ENCODE data around the gene OSER1. TPM values are rescaled to one million over a fixed set of nuclear protein-coding genes. Genes with fewer than 3 reads are reported as not detected.

The OSER1 gene
- total and polyA plus RNA-seq, 2 donors (not counting 1 experiment from before 2014, with no cell fraction given) = 50.9 to 73.2 TPM

DNA sequence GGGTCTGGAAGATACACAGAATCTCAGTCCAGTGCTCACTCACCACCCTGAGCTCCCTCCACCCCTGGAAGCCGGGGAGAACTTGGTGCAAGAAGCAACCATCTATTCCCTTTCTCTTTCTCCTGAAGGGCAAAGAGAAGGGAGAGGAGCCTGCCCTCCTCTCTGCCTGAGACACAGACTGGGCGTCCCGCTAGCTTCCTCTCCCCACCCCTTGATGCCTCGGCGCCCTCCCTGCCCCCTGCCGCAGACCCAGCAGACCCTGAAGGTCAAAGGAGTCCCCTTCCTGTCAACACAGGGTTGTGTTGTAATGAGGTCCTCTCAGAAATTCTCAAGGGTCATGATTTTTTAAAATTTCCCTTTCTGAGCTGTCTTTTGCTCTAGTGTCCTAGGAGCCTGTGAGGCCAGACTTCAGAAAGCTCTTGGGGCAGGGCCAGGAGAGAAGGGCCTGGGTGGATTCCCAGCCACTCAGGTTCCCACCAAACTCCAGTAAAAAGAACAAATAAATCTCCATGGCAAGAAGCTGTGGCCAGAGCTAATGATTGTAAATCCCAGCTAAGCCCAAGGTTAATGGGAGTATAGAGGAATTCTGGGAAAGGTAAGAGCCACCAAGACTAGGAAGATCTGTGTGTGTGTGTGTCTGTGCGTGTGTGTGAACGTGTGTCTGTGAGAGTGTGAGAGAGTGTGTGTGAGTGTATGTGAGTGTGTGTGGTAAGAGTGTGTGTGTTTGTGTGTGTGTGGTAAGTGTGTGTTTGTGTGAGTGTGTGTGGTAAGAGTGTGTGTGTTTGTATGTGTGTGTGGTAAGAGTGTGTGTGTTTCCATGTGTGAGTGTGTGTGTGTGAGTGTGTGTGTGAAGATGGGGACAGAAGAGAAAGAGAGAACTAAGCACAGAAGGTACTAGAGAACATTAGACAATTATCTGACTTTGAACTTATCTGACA is 22.5 kb downstream of the OSER1 start:
- H3K4me3 ChIP-seq (replicated peaks in 1 of 4; ENCODE audit: control extremely low read depth in 1 of 4, insufficient read depth in 1 of 4, low read depth in 3 of 4, low read length in 4 of 4) = peak overlapping the region in 2 of 4 experiments; percentile 13 to 60
- peak overlapping the region; percentile 37 for H3K9ac ChIP-seq (ENCODE audit: insufficient read depth, low read length)
- H3K36me3 ChIP-seq (ENCODE audit: control insufficient read depth, insufficient read depth, low read length) = no peaks in the 10 kb centered on the region
- H3K9me3 ChIP-seq (ENCODE audit: control insufficient read depth, insufficient read depth, low read depth, low read length) = no peaks in the 10 kb centered on the region
- peak overlapping the region; percentile 40 for H2AFZ ChIP-seq (ENCODE audit: low read length)
- peak in 1 of 2 donors; percentile 53 for DNase-seq (ENCODE audit: low read depth in 2 of 2)
- H3K27ac ChIP-seq (ENCODE audit: insufficient read depth, low read length) = peak overlapping the region; percentile 52
- H4K20me1 ChIP-seq (ENCODE audit: control insufficient read depth, extremely low read depth, insufficient read depth, low read length) = no peaks in the 10 kb centered on the region
- H3K4me2 ChIP-seq (ENCODE audit: extremely low read depth, insufficient read depth, low read length) = peak overlapping the region; percentile 91
- no peak for TF ChIP-seq EZH2 (IDR thresholded peaks at IDR 0.05; ENCODE audit: low read length, missing control alignments)
- TF ChIP-seq, protein P1, sequence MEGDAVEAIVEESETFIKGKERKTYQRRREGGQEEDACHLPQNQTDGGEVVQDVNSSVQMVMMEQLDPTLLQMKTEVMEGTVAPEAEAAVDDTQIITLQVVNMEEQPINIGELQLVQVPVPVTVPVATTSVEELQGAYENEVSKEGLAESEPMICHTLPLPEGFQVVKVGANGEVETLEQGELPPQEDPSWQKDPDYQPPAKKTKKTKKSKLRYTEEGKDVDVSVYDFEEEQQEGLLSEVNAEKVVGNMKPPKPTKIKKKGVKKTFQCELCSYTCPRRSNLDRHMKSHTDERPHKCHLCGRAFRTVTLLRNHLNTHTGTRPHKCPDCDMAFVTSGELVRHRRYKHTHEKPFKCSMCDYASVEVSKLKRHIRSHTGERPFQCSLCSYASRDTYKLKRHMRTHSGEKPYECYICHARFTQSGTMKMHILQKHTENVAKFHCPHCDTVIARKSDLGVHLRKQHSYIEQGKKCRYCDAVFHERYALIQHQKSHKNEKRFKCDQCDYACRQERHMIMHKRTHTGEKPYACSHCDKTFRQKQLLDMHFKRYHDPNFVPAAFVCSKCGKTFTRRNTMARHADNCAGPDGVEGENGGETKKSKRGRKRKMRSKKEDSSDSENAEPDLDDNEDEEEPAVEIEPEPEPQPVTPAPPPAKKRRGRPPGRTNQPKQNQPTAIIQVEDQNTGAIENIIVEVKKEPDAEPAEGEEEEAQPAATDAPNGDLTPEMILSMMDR (conservative IDR thresholded peaks at IDR 0.05 in 1 of 2, IDR thresholded peaks at IDR 0.05 in 1 of 2; ENCODE audit: low read depth in 1 of 2, low read length in 2 of 2) = no peak
- no peaks in the 10 kb centered on the region for H3K79me2 ChIP-seq (ENCODE audit: control insufficient read depth, insufficient read depth, low read length)
- H3K27me3 ChIP-seq (ENCODE audit: control insufficient read depth, insufficient read depth, low read length) = no peaks in the 10 kb centered on the region
- peaks cover 14% of the 10 kb centered on the region for H3K4me1 ChIP-seq (ENCODE audit: control insufficient read depth, extremely low read depth, insufficient read depth, low read length)

DNA sequence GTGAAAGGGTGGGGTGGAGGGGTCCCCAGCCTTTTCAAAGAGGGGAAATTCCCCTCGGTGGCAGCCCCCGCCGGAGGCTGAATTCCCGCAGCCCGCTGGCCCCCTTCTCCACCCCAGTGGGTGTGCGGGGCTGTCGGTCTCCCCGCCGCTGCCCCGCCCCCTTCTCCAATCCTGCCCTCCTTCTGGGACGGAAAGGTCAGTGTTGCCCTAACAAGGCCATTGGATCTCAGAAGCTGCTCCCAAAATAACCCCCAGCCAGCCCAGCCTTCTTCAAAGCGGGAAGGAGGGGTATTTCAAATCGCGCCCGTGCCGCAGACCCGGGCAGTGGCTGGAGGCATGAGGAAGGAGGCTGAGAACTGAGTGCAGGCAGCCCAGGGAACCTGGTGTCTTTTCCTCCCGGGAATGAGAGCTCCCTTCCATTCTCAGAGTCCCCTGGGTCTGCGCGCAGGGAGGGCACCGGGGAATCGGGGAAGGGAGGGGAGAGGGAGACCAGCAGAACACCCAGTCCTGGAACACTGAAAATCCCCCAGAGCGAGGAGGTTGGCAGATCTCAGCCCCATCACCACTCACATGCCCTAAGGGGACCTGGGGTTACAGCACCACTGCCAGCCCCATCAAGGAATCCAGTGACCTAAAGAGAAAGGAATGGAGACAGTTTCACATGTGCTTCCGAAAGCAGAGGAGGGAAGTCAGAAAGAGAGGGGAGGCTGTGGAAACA is 23.4 kb downstream of the OSER1 start, which contains the start of gene JPH2:
Gene JPH2, minus strand, starts transcription at position 135 of the 718 bp plus-strand sequence. CDS start 483 bp downstream, outside the sequence.
- peak; percentile 37 to 79 for DNase-seq (ENCODE audit: low read depth in 2 of 2)
- no peaks in the 10 kb centered on the region for H3K9me3 ChIP-seq (ENCODE audit: control insufficient read depth, insufficient read depth, low read depth, low read length)
- H3K9ac ChIP-seq (ENCODE audit: insufficient read depth, low read length) = peak within 1 kb of the TSS; percentile 37
- H3K4me3 ChIP-seq (replicated peaks in 1 of 4; ENCODE audit: control extremely low read depth in 1 of 4, insufficient read depth in 1 of 4, low read depth in 3 of 4, low read length in 4 of 4) = peak within 1 kb of the TSS; percentile 39 to 60 (median 41)
- peak within 1 kb of the TSS; percentile 63 for H2AFZ ChIP-seq (ENCODE audit: low read length)
- H3K27ac ChIP-seq (ENCODE audit: insufficient read depth, low read length) = peak within 1 kb of the TSS; percentile 52
- peaks cover 14% of the 10 kb centered on the region for H3K4me1 ChIP-seq (ENCODE audit: control insufficient read depth, extremely low read depth, insufficient read depth, low read length)
- no peaks in the 10 kb centered on the region for H3K27me3 ChIP-seq (ENCODE audit: control insufficient read depth, insufficient read depth, low read length)
- no peak for TF ChIP-seq EZH2 (IDR thresholded peaks at IDR 0.05; ENCODE audit: low read length, missing control alignments)
- TF ChIP-seq, protein P1 (conservative IDR thresholded peaks at IDR 0.05 in 1 of 2, IDR thresholded peaks at IDR 0.05 in 1 of 2; ENCODE audit: low read depth in 1 of 2, low read length in 2 of 2) = no peak
- peak within 1 kb of the TSS; percentile 91 for H3K4me2 ChIP-seq (ENCODE audit: extremely low read depth, insufficient read depth, low read length)
- no peaks in the 10 kb centered on the region for H3K36me3 ChIP-seq (ENCODE audit: control insufficient read depth, insufficient read depth, low read length)
- H4K20me1 ChIP-seq (ENCODE audit: control insufficient read depth, extremely low read depth, insufficient read depth, low read length) = no peaks in the 10 kb centered on the region
- no peaks in the 10 kb centered on the region for H3K79me2 ChIP-seq (ENCODE audit: control insufficient read depth, insufficient read depth, low read length)

DNA sequence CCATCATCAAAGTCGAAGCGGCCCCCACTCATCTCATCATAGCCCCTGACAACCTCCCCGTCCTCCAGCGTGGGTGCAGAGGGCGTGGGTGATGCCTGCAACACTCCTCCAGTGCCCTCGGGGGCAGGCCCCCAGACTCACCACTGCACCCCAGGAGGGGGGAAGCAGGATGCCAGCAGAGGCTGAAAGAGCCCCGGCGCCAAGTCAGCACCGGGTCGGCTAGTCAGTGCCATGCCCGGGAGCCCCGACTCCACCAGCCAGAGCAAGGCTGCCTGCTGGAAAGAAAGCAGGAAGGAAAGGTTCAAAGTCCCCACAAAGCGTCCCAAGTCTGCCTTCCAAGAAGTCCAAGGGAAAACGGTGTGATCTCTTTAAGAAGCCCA is 23.9 kb downstream of the OSER1 start:
- Histone ChIP-seq H3K27ac (ENCODE audit: insufficient read depth, low read length) (peak overlapping the region; percentile 52), H4K20me1 (ENCODE audit: control insufficient read depth, extremely low read depth, insufficient read depth, low read length) (no peaks in the 10 kb centered on the region), H3K9me3 (ENCODE audit: control insufficient read depth, insufficient read depth, low read depth, low read length) (no peaks in the 10 kb centered on the region), H3K27me3 (ENCODE audit: control insufficient read depth, insufficient read depth, low read length) (no peaks in the 10 kb centered on the region), H3K36me3 (ENCODE audit: control insufficient read depth, insufficient read depth, low read length) (no peaks in the 10 kb centered on the region), H3K4me2 (ENCODE audit: extremely low read depth, insufficient read depth, low read length) (peak overlapping the region; percentile 91), H2AFZ (ENCODE audit: low read length) (peak overlapping the region; percentile 63), H3K4me1 (ENCODE audit: control insufficient read depth, extremely low read depth, insufficient read depth, low read length) (peaks cover 15% of the 10 kb centered on the region), H3K4me3 (replicated peaks in 1 of 4; ENCODE audit: control extremely low read depth in 1 of 4, insufficient read depth in 1 of 4, low read depth in 3 of 4, low read length in 4 of 4) (peak overlapping the region; percentile 39 to 60 (median 41)), H3K79me2 (ENCODE audit: control insufficient read depth, insufficient read depth, low read length) (no peaks in the 10 kb centered on the region), H3K9ac (ENCODE audit: insufficient read depth, low read length) (peak overlapping the region; percentile 25)
- TF ChIP-seq, protein P1 (conservative IDR thresholded peaks at IDR 0.05 in 1 of 2, IDR thresholded peaks at IDR 0.05 in 1 of 2; ENCODE audit: low read depth in 1 of 2, low read length in 2 of 2) = no peak
- TF ChIP-seq EZH2 (IDR thresholded peaks at IDR 0.05; ENCODE audit: low read length, missing control alignments) = no peak
- DNase-seq (ENCODE audit: low read depth in 2 of 2) = no peak
